ENCODE measurements around the gene HYAL2. TPM values are rescaled to one million over a fixed set of nuclear protein-coding genes. Genes with fewer than 3 reads are reported as not detected.

HYAL2 gene
- total and polyA plus RNA-seq, 4 donors, result 19.5 to 57.6 (median 33.2) TPM

- TF ChIP-seq, protein P1, sequence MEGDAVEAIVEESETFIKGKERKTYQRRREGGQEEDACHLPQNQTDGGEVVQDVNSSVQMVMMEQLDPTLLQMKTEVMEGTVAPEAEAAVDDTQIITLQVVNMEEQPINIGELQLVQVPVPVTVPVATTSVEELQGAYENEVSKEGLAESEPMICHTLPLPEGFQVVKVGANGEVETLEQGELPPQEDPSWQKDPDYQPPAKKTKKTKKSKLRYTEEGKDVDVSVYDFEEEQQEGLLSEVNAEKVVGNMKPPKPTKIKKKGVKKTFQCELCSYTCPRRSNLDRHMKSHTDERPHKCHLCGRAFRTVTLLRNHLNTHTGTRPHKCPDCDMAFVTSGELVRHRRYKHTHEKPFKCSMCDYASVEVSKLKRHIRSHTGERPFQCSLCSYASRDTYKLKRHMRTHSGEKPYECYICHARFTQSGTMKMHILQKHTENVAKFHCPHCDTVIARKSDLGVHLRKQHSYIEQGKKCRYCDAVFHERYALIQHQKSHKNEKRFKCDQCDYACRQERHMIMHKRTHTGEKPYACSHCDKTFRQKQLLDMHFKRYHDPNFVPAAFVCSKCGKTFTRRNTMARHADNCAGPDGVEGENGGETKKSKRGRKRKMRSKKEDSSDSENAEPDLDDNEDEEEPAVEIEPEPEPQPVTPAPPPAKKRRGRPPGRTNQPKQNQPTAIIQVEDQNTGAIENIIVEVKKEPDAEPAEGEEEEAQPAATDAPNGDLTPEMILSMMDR (IDR thresholded peaks at IDR 0.05; ENCODE audit: low read depth, low read length, missing input control), result no peak
- no peak for TF ChIP-seq TAF1 (conservative IDR thresholded peaks at IDR 0.05)
Measured at GRCh38 chr3:50318163-50318562, 4.4 kb downstream of the HYAL2 start (continued).

- WGBS, result 59% methylated on average over 6 of the region's 6 CpGs
- Histone ChIP-seq H3K27ac (ENCODE audit: low read depth in 1 of 2, low read length in 2 of 2) (no peak overlapping the region), H3K9me3 (ENCODE audit: control insufficient read depth in 4 of 4, low read length in 3 of 4) (no peaks in the 10 kb centered on the region), H3K9ac (ENCODE audit: low read depth in 1 of 2, low read length in 2 of 2) (no peak overlapping the region), H3K27me3 (ENCODE audit: control insufficient read depth in 4 of 4, insufficient read depth in 4 of 4, low read length in 3 of 4) (no peaks in the 10 kb centered on the region), H3K36me3 (ENCODE audit: control insufficient read depth in 4 of 4, insufficient read depth in 3 of 4, low read depth in 1 of 4, low read length in 3 of 4) (peaks cover 0 to 10% (median 2%) of the 10 kb centered on the region in 4 donors), H3K4me3 (ENCODE audit: low read depth in 1 of 3, low read length in 3 of 3) (no peak overlapping the region), H3K4me1 (ENCODE audit: control insufficient read depth in 4 of 4, insufficient read depth in 4 of 4, low read length in 3 of 4) (peaks cover 15 to 36% (median 32%) of the 10 kb centered on the region in 4 donors)
- TF ChIP-seq FOXA1 (IDR thresholded peaks at IDR 0.05), result no peak
- TF ChIP-seq REST (IDR thresholded peaks at IDR 0.05), result no peak
- TF ChIP-seq, protein P2, sequence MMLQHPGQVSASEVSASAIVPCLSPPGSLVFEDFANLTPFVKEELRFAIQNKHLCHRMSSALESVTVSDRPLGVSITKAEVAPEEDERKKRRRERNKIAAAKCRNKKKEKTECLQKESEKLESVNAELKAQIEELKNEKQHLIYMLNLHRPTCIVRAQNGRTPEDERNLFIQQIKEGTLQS (IDR thresholded peaks at IDR 0.05), result no peak
- no peak for DNase-seq (ENCODE audit: low spot score)
Measured at GRCh38 chr3:50317300-50317699, 5.2 kb downstream of the HYAL2 start.

DNA sequence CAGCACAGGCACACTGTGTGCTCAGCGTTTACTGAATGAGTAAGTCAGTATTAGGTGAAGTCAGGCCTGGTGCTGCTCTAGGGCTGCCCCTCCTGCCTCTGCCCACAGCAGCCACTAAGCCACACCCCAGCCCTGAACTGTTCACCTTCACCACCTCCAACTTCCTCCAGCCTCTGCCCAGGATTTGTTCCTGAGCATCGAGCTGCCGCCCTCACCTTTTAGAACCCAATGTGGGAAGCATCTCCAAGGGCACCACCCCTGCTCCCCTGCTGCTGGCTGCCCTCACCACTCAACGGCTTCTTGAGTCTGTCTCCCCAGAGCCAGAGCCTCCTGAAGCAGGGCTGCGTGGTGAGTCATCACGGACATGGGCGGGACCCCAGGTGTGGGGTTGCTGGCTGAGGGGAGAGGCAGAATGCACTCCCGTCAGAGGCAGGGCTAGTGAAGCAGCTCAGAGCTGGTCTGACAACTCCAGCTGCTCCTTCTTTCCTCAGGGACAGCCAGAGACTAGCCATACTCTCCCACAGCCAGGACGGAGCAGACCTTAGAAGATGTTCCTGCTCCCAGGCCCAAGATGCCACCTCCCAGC is 5.8 kb downstream of the HYAL2 start:
- no peak for DNase-seq (ENCODE audit: low spot score)
- no peak overlapping the region for H3K27ac ChIP-seq (ENCODE audit: low read depth in 1 of 2, low read length in 2 of 2)
- H3K4me3 ChIP-seq (ENCODE audit: low read depth in 1 of 3, low read length in 3 of 3), result no peak overlapping the region
- peaks cover 12 to 31% (median 27%) of the 10 kb centered on the region in 4 donors for H3K4me1 ChIP-seq (ENCODE audit: control insufficient read depth in 4 of 4, insufficient read depth in 4 of 4, low read length in 3 of 4)
- H3K27me3 ChIP-seq (ENCODE audit: control insufficient read depth in 4 of 4, insufficient read depth in 4 of 4, low read length in 3 of 4), result no peaks in the 10 kb centered on the region
- TF ChIP-seq FOXA1 (IDR thresholded peaks at IDR 0.05) (no peak), RAD21 (IDR thresholded peaks at IDR 0.05) (no peak), SP1 (IDR thresholded peaks at IDR 0.05) (no peak), RXRA (IDR thresholded peaks at IDR 0.05) (no peak), TAF1 (conservative IDR thresholded peaks at IDR 0.05) (no peak), NR2F2 (IDR thresholded peaks at IDR 0.05) (no peak), JUND (IDR thresholded peaks at IDR 0.05) (no peak), YY1 (IDR thresholded peaks at IDR 0.05) (no peak), EGR1 (IDR thresholded peaks at IDR 0.05; ENCODE audit: low read depth in 2 of 2) (no peak), REST (IDR thresholded peaks at IDR 0.05) (no peak)
- TF ChIP-seq, protein P3, sequence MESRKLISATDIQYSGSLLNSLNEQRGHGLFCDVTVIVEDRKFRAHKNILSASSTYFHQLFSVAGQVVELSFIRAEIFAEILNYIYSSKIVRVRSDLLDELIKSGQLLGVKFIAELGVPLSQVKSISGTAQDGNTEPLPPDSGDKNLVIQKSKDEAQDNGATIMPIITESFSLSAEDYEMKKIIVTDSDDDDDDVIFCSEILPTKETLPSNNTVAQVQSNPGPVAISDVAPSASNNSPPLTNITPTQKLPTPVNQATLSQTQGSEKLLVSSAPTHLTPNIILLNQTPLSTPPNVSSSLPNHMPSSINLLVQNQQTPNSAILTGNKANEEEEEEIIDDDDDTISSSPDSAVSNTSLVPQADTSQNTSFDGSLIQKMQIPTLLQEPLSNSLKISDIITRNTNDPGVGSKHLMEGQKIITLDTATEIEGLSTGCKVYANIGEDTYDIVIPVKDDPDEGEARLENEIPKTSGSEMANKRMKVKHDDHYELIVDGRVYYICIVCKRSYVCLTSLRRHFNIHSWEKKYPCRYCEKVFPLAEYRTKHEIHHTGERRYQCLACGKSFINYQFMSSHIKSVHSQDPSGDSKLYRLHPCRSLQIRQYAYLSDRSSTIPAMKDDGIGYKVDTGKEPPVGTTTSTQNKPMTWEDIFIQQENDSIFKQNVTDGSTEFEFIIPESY (IDR thresholded peaks at IDR 0.05), result no peak
- no peak overlapping the region for H3K9ac ChIP-seq (ENCODE audit: low read depth in 1 of 2, low read length in 2 of 2)
- H3K36me3 ChIP-seq (ENCODE audit: control insufficient read depth in 4 of 4, insufficient read depth in 3 of 4, low read depth in 1 of 4, low read length in 3 of 4), result peaks cover 0 to 10% (median 2%) of the 10 kb centered on the region in 4 donors
- H3K9me3 ChIP-seq (ENCODE audit: control insufficient read depth in 4 of 4, low read length in 3 of 4), result no peaks in the 10 kb centered on the region
- 76% methylated on average over 9 of the region's 9 CpGs for WGBS

All from liver (tissue), 9 donors.